NCI-H524 (cell line): ENCODE measurements around the gene DDIT3.
"Not testable (repeated sequence)": the region's sequence is repeated elsewhere in the genome, so short reads cannot be mapped to it uniquely, and the experiment has no call there.

Experiments
- DNase-seq, 2 experiments: peaks; one replicate each; lab custom pipeline; 2025; lab: John Stamatoyannopoulos, UW

The DDIT3 gene

GRCh38 chr12:57525615-57526383 is 5.5 kb upstream of the DDIT3 start:
- no peak for DNase-seq

GRCh38 chr12:57524814-57525614 is 4.7 kb upstream of the DDIT3 start:
- peak; percentile 22 to 70 for DNase-seq

- DNase-seq, result peak in 1 of 2 experiments; percentile 30
These were observed 3.6 kb upstream of the DDIT3 start for GRCh38 chr12:57523706-57524614.

GRCh38 chr12:57522887-57523705 is 2.8 kb upstream of the DDIT3 start:
- DNase-seq, result peak in 1 of 2 experiments; percentile 48

GRCh38 chr12:57522011-57522886 is 1.9 kb upstream of the DDIT3 start, which contains the start of gene MBD6:
Gene MBD6 (plus strand): TSS chr12:57522824. CDS start chr12:57524304, 1,480 bp downstream.
- peak; percentile 85 to 94 for DNase-seq

- peak; percentile 74 to 85 for DNase-seq
These were observed 1.3 kb upstream of the DDIT3 start for GRCh38 chr12:57521525-57522010.

- no peak for DNase-seq
These were observed 590 bp downstream of the DDIT3 start for GRCh38 chr12:57519796-57520052.

GRCh38 chr12:57518920-57519795 is 1.2 kb downstream of the DDIT3 start:
- peak in 1 of 2 experiments; percentile 63 for DNase-seq

GRCh38 chr12:57518176-57518919 is 2.0 kb downstream of the DDIT3 start:
- no peak for DNase-seq

- DNase-seq, result not testable (repeated sequence)
These were observed 2.6 kb downstream of the DDIT3 start for GRCh38 chr12:57517718-57518117.

- DNase-seq, result no peak
These were observed 3.1 kb downstream of the DDIT3 start for GRCh38 chr12:57517187-57517586.

- no peak for DNase-seq
These were observed 3.6 kb downstream of the DDIT3 start for GRCh38 chr12:57516617-57517153.

- no peak for DNase-seq
These were observed 4.3 kb downstream of the DDIT3 start for GRCh38 chr12:57515934-57516541.

GRCh38 chr12:57515408-57515933 is 4.8 kb downstream of the DDIT3 start:
- DNase-seq, result no peak

GRCh38 chr12:57514720-57515407 is 5.5 kb downstream of the DDIT3 start:
- DNase-seq, result no peak

GRCh38 chr12:57514246-57514645 is 6.1 kb downstream of the DDIT3 start:
- DNase-seq, result not testable (repeated sequence)

GRCh38 chr12:57513677-57514076 is 6.6 kb downstream of the DDIT3 start:
- not testable (repeated sequence) for DNase-seq
